GM12891 (cell line): ENCODE measurements around the gene MRPL19.
"Not testable (repeated sequence)": the region's sequence is repeated elsewhere in the genome, so short reads cannot be mapped to it uniquely, and the experiment has no call there.

Experiments used
- DNase-seq: peaks from one replicate; pipeline ENCODE4 v3.0.0; 2011; ENCODE audit warnings: low spot score; ENCODE audit not compliant: insufficient read length
- FAIRE-seq: peaks from 2 replicates; lab custom pipeline; 2011; peaks lifted over from hg19 to GRCh38; lab: Jason Lieb, UNC
- PAX5 ChIP-seq: IDR thresholded peaks from 2 replicates; pipeline ENCODE4 v1.6.1; 2011; ENCODE audit warnings: low read length, moderate library complexity, mild to moderate bottlenecking; ENCODE audit not compliant: insufficient read depth, severe bottlenecking
- POLR2A ChIP-seq: IDR thresholded peaks from 2 replicates; pipeline ENCODE4 v1.6.1; 2011; ENCODE audit warnings: low read depth, low read length, control low read depth
- POLR2AphosphoS5 ChIP-seq: IDR thresholded peaks from 2 replicates; pipeline ENCODE4 v1.6.1; 2011; ENCODE audit warnings: low read depth, low read length, control low read depth
- POU2F2 ChIP-seq: IDR thresholded peaks from 2 replicates; pipeline ENCODE4 v1.6.1; 2011; ENCODE audit warnings: low read depth, mild to moderate bottlenecking, control low read depth, low read length, moderate library complexity
- SPI1 ChIP-seq: IDR thresholded peaks from 2 replicates; pipeline ENCODE4 v1.6.1; 2011; ENCODE audit warnings: low read depth, low read length, control low read depth
- TAF1 ChIP-seq: IDR thresholded peaks from 2 replicates; pipeline ENCODE4 v1.6.1; 2011; ENCODE audit warnings: low read depth, low read length, control low read depth

Gene MRPL19

DNA sequence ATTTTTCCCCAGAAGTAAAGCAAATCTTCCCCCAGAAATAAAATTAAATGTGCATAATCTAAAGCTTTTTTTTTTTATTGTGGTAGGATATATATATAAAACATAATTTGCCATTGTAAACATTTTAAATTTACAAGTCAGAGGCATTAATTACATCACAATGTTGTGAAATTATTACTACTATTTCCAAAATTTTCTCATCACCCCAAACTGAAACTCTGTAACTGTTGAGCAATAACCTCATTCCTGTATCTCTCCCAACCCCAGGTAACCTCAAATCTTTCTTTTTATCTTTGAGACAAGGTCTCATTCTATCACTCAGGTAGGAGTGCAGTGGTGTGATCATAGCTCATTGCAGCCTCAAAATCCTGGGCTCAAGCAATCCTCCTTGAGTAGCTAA lies 11.2 kb downstream of the MRPL19 start:
- FAIRE-seq, result no peak
- DNase-seq, result no peak
- TF ChIP-seq SPI1, result no peak
- no peak for TF ChIP-seq PAX5
- no peak for TF ChIP-seq POLR2A
- TF ChIP-seq POLR2AphosphoS5, result no peak
- no peak for TF ChIP-seq POU2F2
- no peak for TF ChIP-seq TAF1

DNA sequence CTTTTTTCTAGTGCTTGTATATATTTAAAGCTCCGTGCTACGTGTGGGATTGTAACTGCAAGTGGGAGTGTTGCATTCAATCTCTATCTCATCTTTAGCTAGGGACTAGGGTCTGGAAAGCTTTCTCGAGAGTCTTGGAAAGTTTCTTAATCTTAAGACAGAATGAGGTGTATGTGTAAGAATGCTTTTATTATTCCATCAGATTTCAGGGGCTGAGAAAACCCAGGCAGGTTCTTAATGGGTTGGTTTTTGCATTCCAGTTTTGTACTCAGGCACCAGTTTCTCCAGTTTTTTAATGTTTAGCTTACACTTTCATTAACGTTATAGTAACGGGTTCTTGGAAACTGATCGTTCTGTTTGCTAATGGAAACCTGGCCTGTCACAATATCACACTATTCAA lies 20.3 kb downstream of the MRPL19 start:
- DNase-seq (no peak), FAIRE-seq (no peak)
- no peak for TF ChIP-seq SPI1
- TF ChIP-seq POU2F2, result no peak
- no peak for TF ChIP-seq PAX5
- no peak for TF ChIP-seq POLR2AphosphoS5
- no peak for TF ChIP-seq POLR2A
- TF ChIP-seq TAF1, result no peak

DNA sequence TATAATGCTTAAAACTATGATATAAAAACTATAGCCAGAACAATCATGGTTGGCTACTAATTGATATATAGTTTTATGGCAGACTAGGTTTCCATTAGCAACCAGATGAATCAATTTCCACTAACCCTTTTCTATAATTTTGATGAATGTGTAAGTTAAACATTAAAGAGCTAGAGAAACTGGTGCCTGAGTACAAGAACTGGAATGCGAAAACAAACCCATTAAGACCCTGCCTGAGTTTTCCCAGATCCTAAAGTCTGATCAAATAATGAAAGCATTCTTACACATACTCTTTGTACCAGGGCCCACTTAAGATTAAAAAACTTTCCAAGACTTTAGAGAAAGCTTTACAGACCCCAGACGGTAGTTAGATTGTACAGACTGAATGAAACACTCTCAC lies 21.3 kb downstream of the MRPL19 start:
- FAIRE-seq (no peak), DNase-seq (no peak)
- no peak for TF ChIP-seq POLR2A
- TF ChIP-seq POLR2AphosphoS5, result no peak
- no peak for TF ChIP-seq POU2F2
- no peak for TF ChIP-seq PAX5
- TF ChIP-seq TAF1, result no peak
- TF ChIP-seq SPI1, result no peak

DNA sequence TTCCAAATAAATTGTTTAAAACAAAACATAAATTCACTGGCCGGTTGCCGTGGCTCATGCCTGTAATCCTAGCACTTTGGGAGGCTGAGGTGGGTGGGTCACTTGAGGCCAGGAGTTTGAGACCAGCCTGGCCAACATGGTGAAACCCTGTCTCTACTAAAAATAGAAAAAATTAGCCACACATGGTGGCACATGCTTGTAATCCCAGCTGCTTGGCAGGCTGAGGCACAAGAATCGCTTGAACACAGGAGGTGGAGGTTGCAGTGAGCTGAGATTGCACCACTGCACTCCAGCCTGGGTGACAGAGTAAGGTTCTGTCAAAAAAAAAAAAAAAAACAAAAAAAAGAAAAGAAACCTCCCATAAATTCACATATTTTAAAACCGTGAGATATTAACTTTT lies 28.8 kb downstream of the MRPL19 start:
- not testable (repeated sequence) for FAIRE-seq, DNase-seq

DNA sequence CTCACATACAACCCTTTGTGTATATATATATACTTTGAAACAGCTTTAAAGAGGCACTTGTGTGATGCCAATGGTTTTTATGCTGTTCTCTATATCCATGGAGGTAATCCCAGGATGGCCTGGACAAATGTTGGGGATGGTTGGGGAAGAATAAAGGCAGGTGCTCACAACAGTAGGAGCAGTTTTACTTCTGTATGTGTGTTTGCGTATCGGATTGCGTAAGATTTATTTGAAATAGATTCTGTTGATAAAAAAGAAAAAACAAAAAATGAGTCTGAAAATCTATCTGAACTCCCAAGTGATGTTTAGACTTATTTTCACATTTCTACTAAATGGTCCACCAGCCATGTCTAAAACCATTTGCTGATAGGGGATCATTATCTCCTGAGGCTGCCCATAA lies 29.3 kb downstream of the MRPL19 start:
- DNase-seq (no peak), FAIRE-seq (no peak)

DNA sequence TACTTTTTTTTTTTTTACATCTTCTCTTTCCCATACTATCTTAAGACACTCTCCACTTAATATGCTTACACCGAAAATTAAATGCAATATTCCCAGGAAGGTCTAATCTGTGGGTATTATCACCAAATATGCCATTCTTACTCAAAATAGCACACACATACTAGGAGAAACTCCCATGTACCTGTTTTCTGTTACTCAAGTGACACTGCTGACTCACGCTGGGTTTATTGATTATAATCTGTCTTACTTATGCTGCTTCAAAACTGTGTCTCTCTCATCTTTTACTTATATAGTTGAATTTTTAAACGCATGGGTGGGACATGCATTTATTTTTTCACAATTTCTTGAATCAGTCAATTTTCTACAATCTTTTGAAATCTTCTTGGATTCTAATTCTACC lies 29.9 kb downstream of the MRPL19 start:
- FAIRE-seq (no peak), DNase-seq (no peak)
- no peak for TF ChIP-seq TAF1
- no peak for TF ChIP-seq POLR2A
- no peak for TF ChIP-seq PAX5
- TF ChIP-seq POU2F2, result no peak
- TF ChIP-seq SPI1, result no peak
- TF ChIP-seq POLR2AphosphoS5, result no peak

More for the DNA sequence above, 29.3 kb downstream of the MRPL19 start:
- no peak for TF ChIP-seq SPI1

- DNase-seq (no peak), FAIRE-seq (no peak)
- TF ChIP-seq SPI1 (no peak), PAX5 (no peak), TAF1 (no peak), POU2F2 (no peak), POLR2A (no peak), POLR2AphosphoS5 (no peak)
These were observed 33.0 kb downstream of the MRPL19 start for GRCh38 chr2:75679556-75679955.

- no peak for DNase-seq
- no peak for FAIRE-seq
- no peak for TF ChIP-seq POLR2A
- no peak for TF ChIP-seq SPI1
- no peak for TF ChIP-seq POLR2AphosphoS5
- TF ChIP-seq POU2F2, result no peak
- TF ChIP-seq PAX5, result no peak
- TF ChIP-seq TAF1, result no peak
These were observed 33.8 kb downstream of the MRPL19 start for GRCh38 chr2:75680402-75680801.

- not testable (repeated sequence) for DNase-seq, FAIRE-seq
These were observed 36.8 kb downstream of the MRPL19 start for GRCh38 chr2:75683430-75683829.

DNA sequence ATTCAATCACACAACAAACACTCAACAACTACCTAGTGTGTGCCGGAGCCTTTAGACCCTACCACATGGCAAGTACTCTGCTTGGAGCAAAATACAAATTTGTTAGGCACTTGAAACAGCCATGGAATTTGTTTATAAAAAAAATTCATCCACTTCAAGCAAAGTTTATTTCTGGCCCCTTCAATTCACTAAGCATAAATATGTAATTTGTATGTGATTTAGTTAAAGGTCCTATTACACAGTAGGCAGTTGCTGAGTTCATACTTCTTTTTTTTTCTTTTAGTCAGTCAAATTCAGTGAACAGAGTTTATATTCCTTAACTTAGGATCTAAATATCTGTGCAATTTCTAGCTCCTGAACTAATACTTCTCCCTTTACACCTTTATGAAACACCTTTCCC lies 41.6 kb downstream of the MRPL19 start:
- TF ChIP-seq SPI1 (no peak), POLR2AphosphoS5 (no peak), POU2F2 (no peak), PAX5 (no peak), POLR2A (no peak), TAF1 (no peak)
- no peak for FAIRE-seq
- DNase-seq, result no peak

GRCh38 chr2:75698918-75699317 lies 52.3 kb downstream of the MRPL19 start:
- TF ChIP-seq SPI1, result no peak
- no peak for TF ChIP-seq POLR2A
- no peak for TF ChIP-seq POU2F2
- TF ChIP-seq TAF1, result no peak
- TF ChIP-seq PAX5, result no peak
- no peak for TF ChIP-seq POLR2AphosphoS5
- FAIRE-seq (no peak), DNase-seq (no peak)

DNA sequence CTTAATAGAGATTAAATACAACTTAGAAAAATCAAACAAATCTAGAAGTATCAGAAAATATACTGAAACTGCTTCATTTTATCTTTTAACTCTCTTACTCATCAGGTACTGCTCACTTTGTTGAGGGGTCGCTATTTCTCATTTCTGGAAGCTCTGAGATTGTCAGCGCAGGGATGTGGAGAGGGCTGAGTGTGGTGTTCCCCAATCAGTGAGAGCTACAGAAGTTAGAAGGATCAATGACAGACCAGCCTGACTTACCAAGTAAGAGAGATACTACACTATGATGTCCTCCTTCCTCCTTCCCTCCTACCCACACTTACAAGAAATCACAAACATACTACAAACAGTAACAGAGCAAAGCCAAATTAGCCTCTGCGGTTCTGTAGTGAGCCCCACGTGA lies 56.0 kb downstream of the MRPL19 start:
- DNase-seq, result no peak
- no peak for FAIRE-seq
- no peak for TF ChIP-seq PAX5
- no peak for TF ChIP-seq POLR2AphosphoS5
- no peak for TF ChIP-seq SPI1
- no peak for TF ChIP-seq POLR2A
- no peak for TF ChIP-seq POU2F2
- no peak for TF ChIP-seq TAF1
